GM12878 (cell line): Measurements from ENCODE around the gene LDLRAD4. TPM values are rescaled to one million over a fixed set of nuclear protein-coding genes. Genes with fewer than 3 reads are reported as not detected.

Experiments
- ATAC-seq: fragments of 200-7000 bp; cut with Tn5 transposase; 3 replicates; pipeline ENCODE4 v1.9.1; 2020; ENCODE audit warnings: mild to moderate bottlenecking, moderate library complexity
- BruUV-seq: library from RNA; stranded (reverse); fragments of 400-500 nt; replicated peaks from 2 replicates; lab custom pipeline; 2021; lab: Mats Ljungman, UMichigan
- CTCF ChIA-PET: fragments of 300-600 bp; sonication (Branson Sonifier 250); formaldehyde crosslinking; extraction: SDS; loops from one replicate; lab custom pipeline; 2021; ENCODE audit warnings: inconsistent platforms; lab: Yijun Ruan, JAX
- POLR2A ChIA-PET: fragments of 350-600 bp; formaldehyde crosslinking; extraction: SDS; loops from one replicate; lab custom pipeline; 2021; ENCODE audit warnings: inconsistent platforms; lab: Charles Lee
- RAD21 ChIA-PET: fragments of 300-600 bp; sonication (Branson Sonifier 250); formaldehyde crosslinking; loops from one replicate; lab custom pipeline; 2023; ENCODE audit warnings: antibody characterized with exemption; ENCODE audit not compliant: unreplicated experiment; lab: Charles Lee
- SMC1A ChIA-PET: fragments of 300-600 bp; sonication (Branson Sonifier 250); formaldehyde crosslinking; loops from one replicate; lab custom pipeline; 2023; ENCODE audit not compliant: unreplicated experiment, uncharacterized antibody; lab: Charles Lee
- DNase-seq: peaks from one replicate; pipeline ENCODE4 v3.0.0-alpha.2; 2011; ENCODE audit warnings: low read depth, low spot score
- FAIRE-seq: peaks from 3 replicates; lab custom pipeline; 2011; peaks lifted over from hg19 to GRCh38; lab: Jason Lieb, UNC
- H2AFZ ChIP-seq: 2 replicates; pipeline ENCODE4 v1.6.0; 2011; ENCODE audit warnings: low read depth, low read length, control low read depth; ENCODE audit not compliant: control insufficient read depth
- H3K27ac ChIP-seq: 2 replicates; pipeline ENCODE4 v1.5.1; 2011; ENCODE audit warnings: control low read depth; ENCODE audit not compliant: control insufficient read depth, insufficient read depth
- H3K27me3 ChIP-seq, 2 experiments: replicated peaks in 1 of 2; 2 replicates each; pipeline versions ENCODE4 v1.6.0 to v1.6.1; 2011; ENCODE audit warnings: low read length in 1 of 2; ENCODE audit not compliant: control insufficient read depth in 2 of 2, insufficient read depth in 2 of 2
- H3K36me3 ChIP-seq, 2 experiments: 2 replicates each; pipeline ENCODE4 v1.5.1; 2011; ENCODE audit warnings: low read length in 1 of 2; ENCODE audit not compliant: control insufficient read depth in 2 of 2, insufficient read depth in 2 of 2
- H3K4me1 ChIP-seq: 2 replicates; pipeline ENCODE4 v1.6.1; 2011; ENCODE audit warnings: mild to moderate bottlenecking, low read length, moderate library complexity, mixed read lengths; ENCODE audit not compliant: control insufficient read depth, insufficient read depth
- H3K4me2 ChIP-seq: 2 replicates; pipeline ENCODE4 v1.6.0; 2011; ENCODE audit warnings: control low read depth; ENCODE audit not compliant: control insufficient read depth, insufficient read depth
- H3K4me3 ChIP-seq: fragments of 200-600 bp; sonication (generic); 2 replicates; pipeline ENCODE4 v1.5.1; 2016
- H3K79me2 ChIP-seq: 2 replicates; pipeline ENCODE4 v1.6.0; 2011; ENCODE audit warnings: low read length; ENCODE audit not compliant: control insufficient read depth, insufficient read depth
- H3K9ac ChIP-seq: 2 replicates; pipeline ENCODE4 v1.8.0; 2011; ENCODE audit warnings: low read length, control low read depth, mixed read lengths; ENCODE audit not compliant: control insufficient read depth, insufficient read depth
- H3K9me3 ChIP-seq: replicated peaks from 3 replicates; pipeline ENCODE4 v1.5.1; 2011; ENCODE audit warnings: mild to moderate bottlenecking, low read length; ENCODE audit not compliant: control insufficient read depth, insufficient read depth
- H4K20me1 ChIP-seq: 2 replicates; pipeline ENCODE4 v1.6.0; 2011; ENCODE audit not compliant: control insufficient read depth, insufficient read depth
- ATF2 ChIP-seq: IDR thresholded peaks from 2 replicates; pipeline ENCODE4 v1.6.1; 2012; ENCODE audit warnings: low read length, inconsistent platforms
- BHLHE40 ChIP-seq, 2 experiments: fragments of 450-650 bp in 1 of 2; IDR thresholded peaks; 2 replicates each; pipeline ENCODE4 v1.6.1; 2011 to 2017; ENCODE audit warnings: low read depth in 2 of 2, borderline replicate concordance in 1 of 2, improper control_type of control experiment in 1 of 2, low read length in 1 of 2, mild to moderate bottlenecking in 1 of 2
- CEBPB ChIP-seq, 2 experiments: fragments of 150-350 bp in 1 of 2; IDR thresholded peaks; 2 replicates each; pipeline ENCODE4 v1.6.1; 2012 to 2014; ENCODE audit warnings: low read depth in 2 of 2, low read length in 2 of 2, borderline replicate concordance in 1 of 2, inconsistent platforms in 1 of 2
- ESRRA ChIP-seq: IDR thresholded peaks from 2 replicates; pipeline ENCODE4 v1.6.1; 2012; ENCODE audit warnings: mild to moderate bottlenecking, low read length, improper control_type of control experiment
- EZH2 ChIP-seq: IDR thresholded peaks from 2 replicates; pipeline ENCODE4 v1.6.1; 2012; ENCODE audit warnings: low read depth, mild to moderate bottlenecking, control low read depth, inconsistent platforms, low read length, borderline replicate concordance; ENCODE audit not compliant: control insufficient read depth
- KDM1A ChIP-seq: fragments of 200-600 bp; sonication (generic); IDR thresholded peaks from 2 replicates; pipeline ENCODE4 v1.6.1; 2016; ENCODE audit warnings: borderline replicate concordance
- KLF5 ChIP-seq: fragments of 450-650 bp; IDR thresholded peaks from 2 replicates; pipeline ENCODE4 v1.6.1; 2014; ENCODE audit warnings: mild to moderate bottlenecking; ENCODE audit not compliant: partially characterized antibody
- MEF2A ChIP-seq: IDR thresholded peaks from 2 replicates; pipeline ENCODE4 v1.6.1; 2011; ENCODE audit warnings: low read depth, mild to moderate bottlenecking, low read length, moderate library complexity; ENCODE audit not compliant: insufficient read depth
- MLLT1 ChIP-seq: fragments of 450-650 bp; IDR thresholded peaks from 2 replicates; pipeline ENCODE4 v1.6.1; 2016; ENCODE audit warnings: mild to moderate bottlenecking
- MXI1 ChIP-seq: fragments of 150-350 bp; IDR thresholded peaks from 2 replicates; pipeline ENCODE4 v1.6.1; 2011; ENCODE audit warnings: low read depth, mild to moderate bottlenecking, inconsistent platforms, low read length, improper control_type of control experiment
- NFYB ChIP-seq: IDR thresholded peaks from 2 replicates; pipeline ENCODE4 v1.6.1; 2011; ENCODE audit warnings: low read depth, mild to moderate bottlenecking, low read length, improper control_type of control experiment, moderate library complexity; ENCODE audit not compliant: insufficient read depth
- NR2F1 ChIP-seq: fragments of 450-650 bp; conservative IDR thresholded peaks from 2 replicates; pipeline ENCODE4 v1.6.1; 2017; ENCODE audit warnings: mild to moderate bottlenecking
- RAD21 ChIP-seq: IDR thresholded peaks from 2 replicates; pipeline ENCODE4 v1.6.1; 2011; ENCODE audit warnings: mild to moderate bottlenecking, low read depth, low read length, moderate library complexity; ENCODE audit not compliant: insufficient read depth
- RELA ChIP-seq: fragments of 450-650 bp; IDR thresholded peaks from 2 replicates; pipeline ENCODE4 v1.8.0; 2014; ENCODE audit warnings: borderline replicate concordance; ENCODE audit not compliant: partially characterized antibody
- SREBF1 ChIP-seq: IDR thresholded peaks from 2 replicates; pipeline ENCODE4 v1.6.1; 2012; ENCODE audit warnings: mild to moderate bottlenecking, low read length
- SRF ChIP-seq, 2 experiments: IDR thresholded peaks; 2 replicates each; pipeline ENCODE4 v1.6.1; 2011; ENCODE audit warnings: low read depth in 2 of 2, low read length in 2 of 2, mild to moderate bottlenecking in 1 of 2, moderate library complexity in 1 of 2
- STAT3 ChIP-seq: IDR thresholded peaks from 2 replicates; pipeline ENCODE4 v1.6.1; 2011; ENCODE audit warnings: low read depth, low read length, improper control_type of control experiment
- ZBTB40 ChIP-seq: fragments of 450-650 bp; IDR thresholded peaks from 2 replicates; pipeline ENCODE4 v1.6.1; 2016; ENCODE audit warnings: mild to moderate bottlenecking, moderate library complexity, borderline replicate concordance
- ZSCAN29 ChIP-seq: fragments of 450-650 bp; IDR thresholded peaks from 2 replicates; pipeline ENCODE4 v1.6.1; 2017; ENCODE audit warnings: mild to moderate bottlenecking, moderate library complexity
- WGBS: methylation state at CpG from one replicate; pipeline ENCODE4 v1.1.6; 2016; ENCODE audit warnings: low lambda C conversion rate; ENCODE audit not compliant: insufficient replicate concordance, insufficient coverage; ENCODE audit errors: missing lambda C conversion rate; 5-methylcytosine and 5-hydroxymethylcytosine counted together
- in situ Hi-C: fragments of 300-500 bp; cut with MboI; formaldehyde crosslinking; loops from 9 replicates; pipeline ENCODE4 v1.14.3; 2018; ENCODE audit warnings: mixed read lengths
- intact Hi-C: fragments of 100-400 bp; cut with micrococcal nuclease; formaldehyde crosslinking; loops from one replicate; pipeline ENCODE4 v1.14.2; 2022; ENCODE audit not compliant: unreplicated experiment
- polyA plus RNA-seq, 11 experiments: library from polyadenylated mRNA; depleted of rRNA in 4 of 11; unstranded in 6 of 11; stranded (reverse) in 5 of 11; fragments of >200 nt; fragmentation: Nextera tagmentation in 4 of 11; fragmentation: Illumina TruSeq in 1 of 11; extraction: Ambion mirVana in 4 of 11; extraction: Trizol in 1 of 11; gene quantifications; 1 replicate in 1 of 11; 2 replicates in 10 of 11; pipeline versions ENCODE4 v1.2.1 to v1.2.3, GENCODE V29; 2011 to 2016; ENCODE audit warnings: inconsistent platforms in 2 of 11, missing spikeins in 2 of 11, low read depth in 1 of 11
- total RNA-seq, 4 experiments: library from RNA; depleted of rRNA in 3 of 4; stranded (reverse); fragments of >200 nt in 3 of 4; fragmentation: Illumina TruSeq in 1 of 4; extraction: Trizol in 1 of 4; gene quantifications; 2 replicates each; pipeline versions ENCODE4 v1.2.1 to v1.2.3, GENCODE V29; 2013 to 2021

Gene LDLRAD4
- total and polyA plus RNA-seq, 10 of the 15 experiments (the other 5 are each of a cell fraction or from before 2014, with no cell fraction given): 2.7 to 16.8 (median 11.2) TPM

GRCh38 chr18:13493079-13493478 lies 274.5 kb downstream of the LDLRAD4 start:
- FAIRE-seq: no peak
- H3K27ac ChIP-seq: no peak overlapping the region
- in situ Hi-C loops (no loop called here), intact Hi-C loops (no loop called here)
- 4% methylated on average over 1 of the region's 1 CpG for WGBS
- no peaks in the 10 kb centered on the region; the same call in 1 of the 2 replicates for H3K4me1 ChIP-seq
- H3K9me3 ChIP-seq: no peaks in the 10 kb centered on the region; the same call in 2 of the 3 replicates
- no peaks in the 10 kb centered on the region for H3K79me2 ChIP-seq
- H4K20me1 ChIP-seq: no peaks in the 10 kb centered on the region
- no peak overlapping the region for H3K9ac ChIP-seq
- RAD21 ChIA-PET: no interaction called here
- CTCF ChIA-PET: no interaction called here
- H3K36me3 ChIP-seq: no peaks in the 10 kb centered on the region
- DNase-seq: no peak
- no peak for TF ChIP-seq MLLT1
- TF ChIP-seq CEBPB (IDR thresholded peaks at IDR 0.05; ENCODE audit: borderline replicate concordance in 1 of 2, low read depth in 2 of 2, low read length in 2 of 2): no peak
- no peak for TF ChIP-seq KDM1A
- no peak for TF ChIP-seq STAT3
- TF ChIP-seq ZSCAN29: no peak
- TF ChIP-seq SREBF1: no peak
- no peak for TF ChIP-seq BHLHE40 (IDR thresholded peaks at IDR 0.05; ENCODE audit: borderline replicate concordance in 1 of 2, low read depth in 2 of 2, low read length in 1 of 2)
- TF ChIP-seq EZH2: no peak
- TF ChIP-seq KLF5: no peak
- no peak for TF ChIP-seq MEF2A
- no peak for TF ChIP-seq ZBTB40
- TF ChIP-seq NFYB: no peak
- TF ChIP-seq NR2F1: no peak
- no peak for TF ChIP-seq ATF2
- no peak for TF ChIP-seq SRF (IDR thresholded peaks at IDR 0.05; ENCODE audit: low read depth in 2 of 2, low read length in 2 of 2)
- TF ChIP-seq RAD21: no peak
- no peak for TF ChIP-seq RELA
- no peak for TF ChIP-seq MXI1
- no peak for TF ChIP-seq ESRRA
- no peak overlapping the region for H3K4me2 ChIP-seq
- H3K27me3 ChIP-seq: no peaks in the 10 kb centered on the region
- POLR2A ChIA-PET: no interaction called here
- SMC1A ChIA-PET: no interaction called here
- no TSS peak for BruUV-seq
- H2AFZ ChIP-seq: no peak overlapping the region
- ATAC-seq: no peak
- H3K4me3 ChIP-seq: no peak overlapping the region
